Measurements from ENCODE around the gene CCDC91.
A peak's percentile ranks its signal among the peaks of the same experiment; 100 is the strongest.
"Not testable (repeated sequence)": the region's sequence is repeated elsewhere in the genome, so short reads cannot be mapped to it uniquely, and the experiment has no call there.

The CCDC91 gene

GRCh38 chr12:28189784-28190320, 404 bp upstream of the CCDC91 start:
- peak overlapping the region; percentile 94 for H3K27ac ChIP-seq (replicated peaks)
- no peaks in the 10 kb centered on the region for H3K27me3 ChIP-seq (ENCODE audit: insufficient read depth, poor library complexity, severe bottlenecking)
- DNase-seq (ENCODE audit: low read depth in 1 of 2, low spot score in 1 of 2): peak in 1 of 2 experiments; percentile 2
- TF ChIP-seq GABPA (IDR thresholded peaks at IDR 0.05; ENCODE audit: low read depth) (no peak), SPI1 (IDR thresholded peaks at IDR 0.05; ENCODE audit: borderline replicate concordance, low read depth) (no peak), POLR2AphosphoS5 (IDR thresholded peaks at IDR 0.05; ENCODE audit: low read depth) (no peak)
- TF ChIP-seq, protein P1, sequence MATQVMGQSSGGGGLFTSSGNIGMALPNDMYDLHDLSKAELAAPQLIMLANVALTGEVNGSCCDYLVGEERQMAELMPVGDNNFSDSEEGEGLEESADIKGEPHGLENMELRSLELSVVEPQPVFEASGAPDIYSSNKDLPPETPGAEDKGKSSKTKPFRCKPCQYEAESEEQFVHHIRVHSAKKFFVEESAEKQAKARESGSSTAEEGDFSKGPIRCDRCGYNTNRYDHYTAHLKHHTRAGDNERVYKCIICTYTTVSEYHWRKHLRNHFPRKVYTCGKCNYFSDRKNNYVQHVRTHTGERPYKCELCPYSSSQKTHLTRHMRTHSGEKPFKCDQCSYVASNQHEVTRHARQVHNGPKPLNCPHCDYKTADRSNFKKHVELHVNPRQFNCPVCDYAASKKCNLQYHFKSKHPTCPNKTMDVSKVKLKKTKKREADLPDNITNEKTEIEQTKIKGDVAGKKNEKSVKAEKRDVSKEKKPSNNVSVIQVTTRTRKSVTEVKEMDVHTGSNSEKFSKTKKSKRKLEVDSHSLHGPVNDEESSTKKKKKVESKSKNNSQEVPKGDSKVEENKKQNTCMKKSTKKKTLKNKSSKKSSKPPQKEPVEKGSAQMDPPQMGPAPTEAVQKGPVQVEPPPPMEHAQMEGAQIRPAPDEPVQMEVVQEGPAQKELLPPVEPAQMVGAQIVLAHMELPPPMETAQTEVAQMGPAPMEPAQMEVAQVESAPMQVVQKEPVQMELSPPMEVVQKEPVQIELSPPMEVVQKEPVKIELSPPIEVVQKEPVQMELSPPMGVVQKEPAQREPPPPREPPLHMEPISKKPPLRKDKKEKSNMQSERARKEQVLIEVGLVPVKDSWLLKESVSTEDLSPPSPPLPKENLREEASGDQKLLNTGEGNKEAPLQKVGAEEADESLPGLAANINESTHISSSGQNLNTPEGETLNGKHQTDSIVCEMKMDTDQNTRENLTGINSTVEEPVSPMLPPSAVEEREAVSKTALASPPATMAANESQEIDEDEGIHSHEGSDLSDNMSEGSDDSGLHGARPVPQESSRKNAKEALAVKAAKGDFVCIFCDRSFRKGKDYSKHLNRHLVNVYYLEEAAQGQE (IDR thresholded peaks at IDR 0.05; ENCODE audit: insufficient replicate concordance, low read depth): no peak
- TF ChIP-seq, protein P2, sequence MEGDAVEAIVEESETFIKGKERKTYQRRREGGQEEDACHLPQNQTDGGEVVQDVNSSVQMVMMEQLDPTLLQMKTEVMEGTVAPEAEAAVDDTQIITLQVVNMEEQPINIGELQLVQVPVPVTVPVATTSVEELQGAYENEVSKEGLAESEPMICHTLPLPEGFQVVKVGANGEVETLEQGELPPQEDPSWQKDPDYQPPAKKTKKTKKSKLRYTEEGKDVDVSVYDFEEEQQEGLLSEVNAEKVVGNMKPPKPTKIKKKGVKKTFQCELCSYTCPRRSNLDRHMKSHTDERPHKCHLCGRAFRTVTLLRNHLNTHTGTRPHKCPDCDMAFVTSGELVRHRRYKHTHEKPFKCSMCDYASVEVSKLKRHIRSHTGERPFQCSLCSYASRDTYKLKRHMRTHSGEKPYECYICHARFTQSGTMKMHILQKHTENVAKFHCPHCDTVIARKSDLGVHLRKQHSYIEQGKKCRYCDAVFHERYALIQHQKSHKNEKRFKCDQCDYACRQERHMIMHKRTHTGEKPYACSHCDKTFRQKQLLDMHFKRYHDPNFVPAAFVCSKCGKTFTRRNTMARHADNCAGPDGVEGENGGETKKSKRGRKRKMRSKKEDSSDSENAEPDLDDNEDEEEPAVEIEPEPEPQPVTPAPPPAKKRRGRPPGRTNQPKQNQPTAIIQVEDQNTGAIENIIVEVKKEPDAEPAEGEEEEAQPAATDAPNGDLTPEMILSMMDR (IDR thresholded peaks at IDR 0.05; ENCODE audit: insufficient read depth, low read length): no peak
- H3K4me3 ChIP-seq (replicated peaks; ENCODE audit: insufficient read depth, low read length): peak overlapping the region; percentile 96

GRCh38 chr12:28191051-28192048, 1.1 kb downstream of the CCDC91 start:
- Histone ChIP-seq H3K4me3 (replicated peaks; ENCODE audit: insufficient read depth, low read length) (peak overlapping the region; percentile 96), H3K27ac (replicated peaks) (peak overlapping the region; percentile 94), H3K27me3 (ENCODE audit: insufficient read depth, poor library complexity, severe bottlenecking) (no peaks in the 10 kb centered on the region)
- TF ChIP-seq, protein P2 (IDR thresholded peaks at IDR 0.05; ENCODE audit: insufficient read depth, low read length): no peak
- TF ChIP-seq SPI1 (IDR thresholded peaks at IDR 0.05; ENCODE audit: borderline replicate concordance, low read depth) (no peak), GABPA (IDR thresholded peaks at IDR 0.05; ENCODE audit: low read depth) (no peak)
- TF ChIP-seq, protein P1 (IDR thresholded peaks at IDR 0.05; ENCODE audit: insufficient replicate concordance, low read depth): no peak
- peak in 1 of 2 experiments; percentile 26 for DNase-seq (ENCODE audit: low read depth in 1 of 2, low spot score in 1 of 2)

DNA sequence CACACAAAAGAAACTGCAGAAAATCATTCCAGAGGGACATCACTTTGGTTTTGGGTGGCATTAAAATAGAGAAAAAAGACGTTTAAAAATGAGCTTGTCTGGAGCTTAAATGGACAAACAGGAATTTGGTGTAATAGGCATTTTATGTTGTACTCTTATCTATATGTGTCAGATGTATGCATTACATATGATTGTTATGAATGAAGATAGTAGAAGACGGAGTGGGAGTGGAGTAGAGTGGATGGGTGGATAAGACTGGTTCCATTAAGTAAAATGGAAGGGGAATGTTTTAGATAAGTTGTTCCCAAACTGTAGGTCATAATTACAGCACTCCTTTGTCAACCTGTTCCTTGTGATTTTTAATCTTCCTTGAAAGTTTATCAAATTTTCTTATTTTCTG, 1.9 kb downstream of the CCDC91 start:
- H3K27me3 ChIP-seq (ENCODE audit: insufficient read depth, poor library complexity, severe bottlenecking): no peaks in the 10 kb centered on the region
- DNase-seq (ENCODE audit: low read depth in 1 of 2, low spot score in 1 of 2): no peak
- TF ChIP-seq POLR2AphosphoS5 (IDR thresholded peaks at IDR 0.05; ENCODE audit: low read depth): no peak
- no peak for TF ChIP-seq SPI1 (IDR thresholded peaks at IDR 0.05; ENCODE audit: borderline replicate concordance, low read depth)
- TF ChIP-seq, protein P1 (IDR thresholded peaks at IDR 0.05; ENCODE audit: insufficient replicate concordance, low read depth): no peak
- TF ChIP-seq, protein P2 (IDR thresholded peaks at IDR 0.05; ENCODE audit: insufficient read depth, low read length): no peak
- TF ChIP-seq GABPA (IDR thresholded peaks at IDR 0.05; ENCODE audit: low read depth): no peak
- no peak overlapping the region; the same call in 1 of the 2 replicates for H3K27ac ChIP-seq (replicated peaks)
- H3K4me3 ChIP-seq (replicated peaks; ENCODE audit: insufficient read depth, low read length): no peak overlapping the region

DNA sequence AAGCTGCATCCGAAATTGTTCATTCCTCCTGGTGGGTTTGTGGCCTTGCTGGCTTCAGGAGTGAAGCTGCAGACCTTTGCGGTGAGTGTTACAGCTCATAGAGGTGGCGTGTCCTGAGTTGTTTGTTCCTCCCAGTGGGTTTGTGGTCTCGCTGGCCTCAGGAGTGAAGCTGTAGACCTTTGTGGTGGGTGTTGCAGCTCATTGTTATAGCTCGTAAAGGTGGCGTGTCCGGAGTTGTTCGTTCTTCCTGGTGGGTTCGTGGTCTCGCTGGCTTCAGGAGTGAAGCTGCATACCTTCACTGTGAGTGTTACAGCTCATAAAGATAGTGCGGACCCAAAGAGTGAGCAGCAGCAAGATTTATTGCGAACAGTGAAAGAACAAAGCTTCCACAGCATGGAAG, 4.4 kb downstream of the CCDC91 start:
- not testable (repeated sequence) for H3K4me3 ChIP-seq (replicated peaks; ENCODE audit: insufficient read depth, low read length); H3K27me3 ChIP-seq (ENCODE audit: insufficient read depth, poor library complexity, severe bottlenecking); DNase-seq (ENCODE audit: low read depth in 1 of 2, low spot score in 1 of 2); H3K27ac ChIP-seq (replicated peaks)

DNA sequence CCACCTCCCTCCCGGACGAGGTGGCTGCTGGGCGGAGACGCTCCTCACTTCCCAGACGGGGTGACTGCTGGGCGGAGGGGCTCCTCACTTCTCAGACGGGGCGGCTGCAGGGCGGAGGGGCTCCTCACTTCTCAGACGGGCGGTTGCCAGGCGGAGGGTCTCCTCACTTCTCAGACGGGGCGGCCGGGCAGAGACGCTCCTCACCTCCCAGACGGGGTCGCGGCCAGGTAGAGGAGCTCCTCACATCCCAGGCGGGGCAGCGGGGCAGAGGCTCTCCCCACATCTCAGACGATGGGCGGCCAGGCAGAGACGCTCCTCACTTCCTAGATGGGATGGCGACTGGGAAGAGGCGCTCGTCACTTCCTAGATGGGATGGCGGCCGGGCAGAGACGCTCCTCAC, 10.9 kb downstream of the CCDC91 start:
- H3K4me3 ChIP-seq (replicated peaks; ENCODE audit: insufficient read depth, low read length); H3K27ac ChIP-seq (replicated peaks); DNase-seq (ENCODE audit: low read depth in 1 of 2, low spot score in 1 of 2); H3K27me3 ChIP-seq (ENCODE audit: insufficient read depth, poor library complexity, severe bottlenecking): not testable (repeated sequence)
